ENCODE data around the gene ADGRG6.

Gene ADGRG6

DNA sequence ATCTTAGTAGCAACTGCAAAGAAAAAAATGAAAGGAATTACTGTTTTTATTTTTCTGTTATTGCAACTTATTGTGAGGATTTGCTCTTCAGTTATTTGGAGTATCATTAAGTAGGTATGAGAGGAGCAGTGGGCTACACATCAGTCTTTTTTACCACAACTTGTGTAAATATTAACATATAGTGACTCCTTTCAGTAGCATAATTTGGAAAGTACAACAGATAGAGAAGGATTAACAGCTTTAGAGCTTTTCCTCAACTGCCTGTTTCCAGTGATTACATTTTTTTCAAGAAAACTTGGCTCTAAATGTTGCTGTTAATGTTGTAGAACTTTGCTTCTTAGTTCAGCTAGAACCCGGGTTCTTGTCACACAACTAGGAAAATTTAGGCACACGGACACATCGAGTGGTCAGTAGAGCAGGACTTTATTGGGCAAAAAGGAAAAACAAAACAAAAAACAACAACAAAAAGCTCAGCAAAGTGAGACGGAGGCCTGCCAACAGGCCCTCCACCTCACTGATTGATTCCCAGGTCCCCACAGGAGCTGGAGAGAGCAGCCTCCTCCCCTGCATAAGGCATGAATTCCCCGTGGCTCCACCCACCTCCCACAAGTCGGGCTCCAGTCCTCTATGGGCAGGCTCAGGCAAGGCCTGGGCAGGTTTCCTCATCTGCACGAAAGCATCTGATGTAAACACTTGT, 75.1 kb downstream of the ADGRG6 start:
- no peak for DNase-seq (ENCODE audit: low spot score)

GRCh38 chr6:142377497-142377848, 75.7 kb downstream of the ADGRG6 start:
- no peak for DNase-seq (ENCODE audit: low spot score)

DNA sequence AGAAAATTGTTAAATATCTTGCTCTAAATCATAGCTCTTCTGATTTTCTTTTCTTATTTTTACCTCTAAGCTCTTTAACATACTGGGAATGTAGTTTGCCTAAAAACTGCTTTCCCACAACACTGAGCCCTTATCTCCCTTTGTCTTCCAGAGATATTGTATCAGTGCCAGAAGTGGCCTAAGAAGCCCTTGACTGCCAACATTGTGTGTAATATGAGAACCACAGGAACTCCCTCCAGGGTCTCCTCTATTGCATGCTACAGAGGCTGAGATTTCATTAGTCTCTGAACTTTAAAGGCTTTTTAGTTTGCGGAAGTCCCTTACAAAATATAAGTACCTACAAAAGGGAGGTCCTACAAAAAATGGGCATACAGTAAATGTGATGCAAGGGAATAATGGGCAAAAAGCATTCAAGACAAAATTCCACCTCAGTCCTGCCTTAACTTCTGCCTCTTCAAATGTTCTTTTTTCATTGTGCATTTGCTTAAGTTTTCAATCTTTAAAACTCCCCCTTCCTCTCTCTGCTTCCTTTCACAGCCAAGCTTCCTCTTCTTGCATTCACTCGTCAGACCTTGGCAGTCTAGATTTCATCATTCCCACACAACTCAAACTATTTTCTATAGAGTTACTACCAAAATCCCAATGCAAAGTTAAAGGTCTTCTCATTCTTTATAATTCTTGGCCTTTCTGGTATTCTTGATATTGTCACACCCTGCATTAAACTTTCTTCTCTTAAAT, 76.5 kb downstream of the ADGRG6 start:
- DNase-seq (ENCODE audit: low spot score), result peak; percentile 50

- DNase-seq (ENCODE audit: low spot score), result no peak
Measured at GRCh38 chr6:142380626-142381025, 78.8 kb downstream of the ADGRG6 start.

DNA sequence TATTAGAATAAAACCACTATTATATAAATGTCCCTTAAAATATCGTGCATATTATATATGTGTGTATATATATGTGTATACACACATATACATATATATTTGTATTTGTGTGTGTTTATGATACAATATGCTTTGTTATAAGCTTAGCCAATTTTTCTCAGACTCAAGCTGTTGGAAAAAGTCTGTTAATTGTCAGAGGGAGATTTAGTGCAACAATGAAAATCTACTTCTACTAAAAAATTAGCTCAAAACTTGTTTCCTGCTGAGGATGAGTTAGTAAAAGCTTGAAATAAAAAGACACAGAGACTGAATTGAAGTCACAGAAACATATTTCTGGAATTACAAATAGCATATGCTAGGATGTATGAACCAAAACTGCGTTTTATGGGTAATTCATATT, 79.4 kb downstream of the ADGRG6 start:
- no peak for DNase-seq (ENCODE audit: low spot score)

DNA sequence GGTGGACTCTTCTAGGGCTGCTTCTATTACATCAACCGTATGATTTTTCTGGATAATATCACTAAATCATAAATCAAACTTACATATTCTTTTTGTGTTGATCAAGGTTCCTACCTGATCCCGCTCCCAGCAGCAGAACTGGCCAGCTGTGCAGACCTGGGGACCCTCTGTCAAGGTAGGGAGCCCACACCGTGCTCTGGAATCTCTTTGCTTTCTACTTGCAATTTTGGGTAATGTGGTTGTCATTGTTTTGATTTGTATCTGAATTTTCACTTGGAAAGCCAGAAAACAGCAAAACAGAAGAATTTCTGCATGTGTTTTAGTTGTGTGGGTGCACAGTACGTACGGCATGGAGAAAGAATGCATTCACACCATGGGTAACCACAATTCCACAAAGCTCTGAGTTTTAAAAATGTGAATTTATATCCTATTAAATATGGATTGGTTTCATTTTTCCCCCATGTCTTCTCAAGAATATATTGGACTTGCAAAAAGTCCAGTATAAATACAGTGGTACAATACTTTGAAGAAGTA, 80.1 kb downstream of the ADGRG6 start:
- DNase-seq (ENCODE audit: low spot score), result peak; percentile 51

- DNase-seq (ENCODE audit: low spot score), result peak; percentile 55
Measured at GRCh38 chr6:142384519-142385254, 82.9 kb downstream of the ADGRG6 start.

GRCh38 chr6:142385352-142385751, 83.5 kb downstream of the ADGRG6 start:
- no peak for DNase-seq (ENCODE audit: low spot score)

GRCh38 chr6:142386657-142387056, 84.8 kb downstream of the ADGRG6 start:
- DNase-seq (ENCODE audit: low spot score), result no peak

GRCh38 chr6:142387997-142388815, 86.4 kb downstream of the ADGRG6 start:
- DNase-seq (ENCODE audit: low spot score), result peak; percentile 48

- DNase-seq (ENCODE audit: low spot score), result no peak
Measured at GRCh38 chr6:142395266-142395665, 93.5 kb downstream of the ADGRG6 start.

DNA sequence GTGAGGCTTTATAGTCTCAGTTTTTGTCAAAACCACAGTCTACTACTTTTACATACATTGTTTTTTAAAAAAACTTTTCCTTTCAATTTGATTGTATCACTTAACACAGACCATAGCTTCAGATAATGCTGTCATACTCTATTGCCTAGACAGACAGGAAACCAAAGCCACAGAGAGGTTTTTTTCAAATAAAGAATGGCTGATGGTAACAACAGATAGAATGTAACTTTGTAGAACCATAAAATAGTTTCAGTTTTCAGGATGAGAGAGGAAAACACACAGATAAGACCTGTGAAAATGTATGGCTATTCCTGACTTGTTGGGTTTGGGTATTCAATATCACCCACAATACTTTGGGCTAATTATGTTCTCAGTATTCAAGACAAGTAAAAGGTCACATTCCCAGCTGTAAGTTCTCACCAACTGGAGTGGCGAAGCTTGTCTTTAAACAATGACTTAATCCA, 94.0 kb downstream of the ADGRG6 start:
- DNase-seq (ENCODE audit: low spot score), result no peak

DNA sequence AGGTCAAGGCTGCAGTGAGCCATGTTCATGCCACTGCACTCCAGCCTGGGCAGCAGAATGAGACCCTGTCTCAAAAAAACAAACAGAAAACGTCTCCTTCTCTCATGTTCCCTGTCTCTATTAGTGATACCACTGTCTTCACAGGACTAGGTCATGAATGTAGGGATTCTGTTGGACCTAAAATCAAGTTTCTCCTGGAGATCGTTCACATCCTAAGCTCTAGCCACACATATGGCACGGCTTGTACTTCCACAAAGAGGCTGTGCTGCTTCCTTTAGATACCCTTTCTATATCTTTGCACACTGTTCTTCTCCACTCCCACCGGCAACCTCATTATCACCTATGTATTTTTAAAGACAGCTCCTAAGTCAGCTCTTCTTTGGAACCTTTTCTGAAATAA, 96.5 kb downstream of the ADGRG6 start:
- no peak for DNase-seq (ENCODE audit: low spot score)

GRCh38 chr6:142399739-142400138, 97.9 kb downstream of the ADGRG6 start:
- DNase-seq (ENCODE audit: low spot score), result no peak

DNA sequence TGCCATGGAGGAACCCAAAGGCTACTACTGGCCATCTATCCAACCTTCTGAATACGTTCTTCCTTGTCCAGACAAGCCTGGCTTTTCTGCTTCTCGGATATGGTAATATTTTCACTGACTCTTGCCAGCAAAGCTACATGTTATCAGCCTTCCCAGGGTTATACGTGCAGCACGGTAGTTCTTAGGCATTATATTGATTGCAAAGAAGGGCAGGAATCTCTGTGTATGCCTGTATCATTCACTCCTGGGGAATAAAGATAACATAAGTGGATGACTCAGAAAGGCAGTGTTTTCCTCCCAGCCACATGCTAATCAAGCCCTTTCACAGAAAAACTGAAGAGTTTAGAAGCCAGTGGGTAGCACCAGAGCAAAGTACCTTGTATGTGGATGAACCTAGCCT, 98.7 kb downstream of the ADGRG6 start:
- DNase-seq (ENCODE audit: low spot score), result no peak

DNA sequence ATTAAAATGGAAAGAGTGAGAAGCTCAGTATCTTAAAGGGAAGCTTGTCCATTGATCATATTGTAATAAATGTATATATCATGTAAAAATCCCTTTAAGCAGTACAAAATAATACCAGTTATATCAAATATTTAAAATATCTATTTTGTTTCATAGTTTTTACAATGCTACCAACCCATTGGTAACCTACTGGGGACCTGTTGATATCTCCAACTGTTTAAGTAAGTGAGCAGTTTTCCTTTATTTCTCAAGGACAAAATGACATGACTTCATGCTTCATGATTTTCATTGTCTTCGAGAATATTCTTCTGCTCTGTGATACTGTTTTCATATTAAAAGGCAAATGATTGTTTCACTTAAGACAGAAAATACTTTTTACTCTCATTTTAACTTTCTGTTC, 100.0 kb downstream of the ADGRG6 start:
- no peak for DNase-seq (ENCODE audit: low spot score)

DNA sequence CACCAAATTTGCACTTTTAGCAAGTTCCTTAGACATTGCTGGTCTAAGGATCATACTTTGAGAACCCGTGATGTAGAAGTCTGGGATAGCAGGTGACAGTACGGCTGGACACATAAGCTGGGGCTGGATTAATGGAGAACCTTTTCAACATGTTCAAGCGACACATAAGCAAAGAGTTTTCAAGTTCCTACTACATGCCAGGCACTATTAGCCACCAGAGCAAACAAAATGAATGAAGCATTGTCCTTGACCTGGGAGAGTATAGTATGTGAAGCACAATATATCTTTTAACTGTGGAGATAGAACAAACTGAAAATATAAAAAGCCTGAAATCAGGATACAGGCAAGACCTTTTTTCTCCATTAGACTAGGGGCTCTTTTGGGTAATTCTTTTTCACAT, 102.9 kb downstream of the ADGRG6 start:
- DNase-seq (ENCODE audit: low spot score), result no peak

DNA sequence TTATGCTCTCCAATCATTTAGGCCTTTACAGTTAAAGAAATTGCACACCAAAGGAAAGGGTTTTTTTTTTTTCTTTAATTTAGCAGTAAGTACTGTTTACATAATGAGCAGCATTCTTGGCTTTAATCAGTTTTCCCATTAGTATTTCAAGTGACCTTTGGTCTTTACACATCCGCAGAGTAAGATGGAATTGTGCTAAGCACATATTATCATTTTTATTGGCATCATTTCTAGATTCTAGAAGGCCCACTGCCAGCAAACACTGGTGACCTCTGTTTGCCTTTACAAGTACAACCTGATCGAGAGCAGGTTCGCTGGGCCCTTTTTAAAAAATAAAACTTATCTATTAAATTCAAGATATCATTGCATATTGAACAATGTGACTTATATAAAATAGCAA, 104.3 kb downstream of the ADGRG6 start:
- DNase-seq (ENCODE audit: low spot score), result no peak

DNA sequence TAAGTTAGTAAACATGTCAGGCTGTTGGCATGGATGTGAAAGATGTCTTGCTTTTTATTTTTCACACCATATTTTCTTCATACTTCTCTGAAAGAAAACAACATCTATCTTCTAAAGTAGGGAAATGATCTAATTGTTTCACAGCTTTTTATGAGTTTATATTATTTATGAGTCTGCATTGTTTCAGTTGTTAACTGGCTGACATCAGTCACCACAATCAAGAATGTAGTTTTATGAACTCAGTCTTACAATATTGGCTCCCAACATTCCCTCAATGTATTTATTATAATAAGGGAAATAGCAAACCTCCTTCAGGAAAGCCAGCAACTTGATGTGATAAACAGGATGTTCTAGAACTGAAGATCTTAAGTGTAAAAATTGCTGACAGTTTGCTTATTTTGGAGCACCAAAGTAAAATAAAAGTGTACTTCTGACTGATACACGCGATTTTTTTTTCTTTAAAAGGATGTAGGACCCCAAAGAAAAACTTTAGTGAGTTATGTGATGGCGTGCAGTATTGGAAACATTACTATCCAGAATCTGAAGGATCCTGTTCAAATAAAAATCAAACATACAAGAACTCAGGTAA, 106.0 kb downstream of the ADGRG6 start:
- no peak for DNase-seq (ENCODE audit: low spot score)

DNA sequence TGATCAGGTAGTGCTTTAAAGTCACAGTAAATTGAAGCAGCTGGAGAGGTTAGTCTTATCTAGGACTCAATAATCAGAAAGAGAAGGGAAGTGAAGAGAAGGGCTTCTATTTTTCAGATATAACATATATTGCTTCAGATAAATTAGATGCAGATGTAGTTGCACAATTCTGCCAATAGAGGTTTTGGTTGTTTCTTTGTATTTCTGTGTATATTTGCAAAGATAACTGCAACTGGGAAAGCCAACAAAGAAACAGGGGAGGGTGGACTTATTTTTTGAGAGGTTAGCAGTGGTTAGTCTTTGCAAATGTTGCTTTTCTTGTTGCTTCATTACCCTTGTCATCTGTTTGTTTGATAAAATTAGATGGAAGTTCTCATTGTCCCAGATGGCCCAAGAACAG, 106.6 kb downstream of the ADGRG6 start:
- DNase-seq (ENCODE audit: low spot score), result no peak

DNA sequence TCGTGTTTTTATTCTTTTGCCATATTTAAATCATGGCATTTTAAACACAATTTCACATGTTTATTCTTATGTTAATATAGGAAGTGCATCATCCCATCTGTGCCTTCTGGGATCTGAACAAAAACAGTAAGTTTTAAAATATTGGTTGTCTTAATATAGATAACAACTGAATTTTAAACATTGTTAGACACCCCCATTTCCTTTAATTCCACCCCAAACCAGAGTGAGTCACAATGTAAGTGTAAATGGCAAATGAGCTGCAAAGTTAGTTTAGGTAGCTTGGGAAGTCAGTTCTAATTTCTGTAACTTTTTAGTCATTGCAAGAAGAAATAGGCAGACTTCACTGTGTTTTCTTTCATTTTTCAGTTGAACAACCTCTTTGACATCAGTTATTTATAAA, 108.0 kb downstream of the ADGRG6 start:
- no peak for DNase-seq (ENCODE audit: low spot score)

DNA sequence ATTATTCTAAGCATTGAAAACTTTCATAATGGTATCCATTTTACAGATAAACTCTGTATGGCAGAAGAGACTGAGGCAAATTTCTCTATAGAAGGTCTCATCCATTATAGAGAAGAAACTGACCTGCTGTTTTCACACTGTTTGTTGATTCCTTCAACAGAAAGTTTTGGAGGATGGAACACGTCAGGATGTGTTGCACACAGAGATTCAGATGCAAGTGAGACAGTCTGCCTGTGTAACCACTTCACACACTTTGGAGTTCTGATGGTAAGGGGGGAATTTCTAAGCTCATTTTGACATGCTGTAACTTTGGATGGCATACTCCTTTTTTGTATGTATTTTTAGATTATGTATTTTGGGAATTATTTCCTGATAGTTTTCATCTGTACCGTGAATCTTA, 109.3 kb downstream of the ADGRG6 start:
- DNase-seq (ENCODE audit: low spot score), result no peak

Measured in GM03348 (cell line).